ENCODE measurements around the gene UBAC2. TPM values are rescaled to one million over a fixed set of nuclear protein-coding genes. Genes with fewer than 3 reads are reported as not detected.

Gene UBAC2
- total RNA-seq, 4 donors from 2014 or later = 54.4 to 65.9 (median 59.5) TPM

DNA sequence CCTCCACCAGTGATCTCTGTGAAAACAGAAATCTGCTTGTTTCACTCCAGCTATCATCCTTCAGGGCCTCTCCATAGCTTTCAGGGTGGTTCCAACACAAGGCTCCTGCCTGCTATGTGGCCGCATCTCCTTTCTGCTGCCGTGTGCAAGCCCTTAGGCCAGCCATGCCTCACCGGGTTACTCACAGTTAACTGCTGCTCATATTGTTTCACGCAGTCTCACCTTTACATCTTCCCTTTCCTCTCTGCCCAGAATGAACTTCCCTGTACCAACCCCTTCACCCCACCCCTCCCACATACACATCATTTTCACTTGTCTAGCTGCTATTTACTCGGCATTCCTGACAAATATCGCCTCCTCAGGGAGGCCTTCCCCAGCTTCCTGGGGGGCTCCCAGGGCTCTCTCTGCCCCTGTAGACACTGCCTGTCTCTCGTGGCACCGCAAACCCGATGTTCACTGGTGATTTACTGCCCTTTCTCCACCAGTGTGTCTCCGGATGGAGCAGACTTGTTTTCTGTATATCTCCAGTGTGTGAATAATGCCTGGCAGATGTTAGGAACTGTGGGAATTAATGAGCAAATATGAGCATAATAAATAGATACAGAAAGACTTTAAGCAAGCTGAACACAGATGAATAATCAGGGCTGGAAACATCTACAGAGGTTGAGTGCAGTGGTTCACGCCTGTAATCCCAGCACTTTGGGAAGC lies 145.8 kb downstream of the UBAC2 start:
- Histone ChIP-seq H3K27ac (no peak overlapping the region), H3K27me3 (no peaks in the 10 kb centered on the region), H3K4me3 (no peak overlapping the region), H3K36me3 (no peaks in the 10 kb centered on the region), H3K4me1 (no peaks in the 10 kb centered on the region), H3K9me3 (no peaks in the 10 kb centered on the region)
- TF ChIP-seq POLR2A (IDR thresholded peaks at IDR 0.05) = no peak
- TF ChIP-seq, protein P1, sequence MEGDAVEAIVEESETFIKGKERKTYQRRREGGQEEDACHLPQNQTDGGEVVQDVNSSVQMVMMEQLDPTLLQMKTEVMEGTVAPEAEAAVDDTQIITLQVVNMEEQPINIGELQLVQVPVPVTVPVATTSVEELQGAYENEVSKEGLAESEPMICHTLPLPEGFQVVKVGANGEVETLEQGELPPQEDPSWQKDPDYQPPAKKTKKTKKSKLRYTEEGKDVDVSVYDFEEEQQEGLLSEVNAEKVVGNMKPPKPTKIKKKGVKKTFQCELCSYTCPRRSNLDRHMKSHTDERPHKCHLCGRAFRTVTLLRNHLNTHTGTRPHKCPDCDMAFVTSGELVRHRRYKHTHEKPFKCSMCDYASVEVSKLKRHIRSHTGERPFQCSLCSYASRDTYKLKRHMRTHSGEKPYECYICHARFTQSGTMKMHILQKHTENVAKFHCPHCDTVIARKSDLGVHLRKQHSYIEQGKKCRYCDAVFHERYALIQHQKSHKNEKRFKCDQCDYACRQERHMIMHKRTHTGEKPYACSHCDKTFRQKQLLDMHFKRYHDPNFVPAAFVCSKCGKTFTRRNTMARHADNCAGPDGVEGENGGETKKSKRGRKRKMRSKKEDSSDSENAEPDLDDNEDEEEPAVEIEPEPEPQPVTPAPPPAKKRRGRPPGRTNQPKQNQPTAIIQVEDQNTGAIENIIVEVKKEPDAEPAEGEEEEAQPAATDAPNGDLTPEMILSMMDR (IDR thresholded peaks at IDR 0.05) = no peak
- no peak for DNase-seq
- intact Hi-C loops (cut with DNase I; ENCODE audit: low total_unique reads) = no loop called here

DNA sequence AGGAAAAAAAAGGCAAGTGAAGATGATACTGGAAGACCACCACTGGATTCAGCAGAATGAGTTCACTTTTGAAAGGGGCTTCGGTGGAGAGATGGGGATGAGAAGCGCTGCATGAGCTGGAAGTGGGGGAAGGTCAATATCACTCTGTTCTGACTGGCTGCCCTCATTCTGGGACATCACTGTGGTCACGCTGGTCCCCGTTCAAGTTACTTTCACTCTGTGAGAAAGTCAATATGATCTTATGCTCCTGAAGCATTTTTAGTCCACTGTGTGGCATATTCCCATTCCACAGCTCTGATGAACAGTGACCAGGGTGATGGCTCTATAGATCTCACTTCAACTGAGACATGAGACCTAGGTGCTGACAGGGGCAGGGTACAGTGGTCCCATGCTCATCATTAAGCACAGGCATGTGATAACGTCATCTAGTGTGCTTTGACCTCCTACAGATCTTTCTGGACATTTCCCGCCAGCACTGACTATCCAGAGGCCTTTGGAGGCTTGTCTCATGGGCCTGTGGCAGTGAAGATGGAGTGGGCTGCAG lies 146.8 kb downstream of the UBAC2 start:
- Histone ChIP-seq H3K27me3 (no peaks in the 10 kb centered on the region), H3K27ac (no peak overlapping the region), H3K9me3 (no peaks in the 10 kb centered on the region), H3K4me1 (no peaks in the 10 kb centered on the region), H3K36me3 (no peaks in the 10 kb centered on the region), H3K4me3 (no peak overlapping the region)
- intact Hi-C loops (cut with DNase I; ENCODE audit: low total_unique reads) = no loop called here
- no peak for DNase-seq
- no peak for TF ChIP-seq POLR2A (IDR thresholded peaks at IDR 0.05)
- TF ChIP-seq, protein P1 (IDR thresholded peaks at IDR 0.05) = no peak

DNA sequence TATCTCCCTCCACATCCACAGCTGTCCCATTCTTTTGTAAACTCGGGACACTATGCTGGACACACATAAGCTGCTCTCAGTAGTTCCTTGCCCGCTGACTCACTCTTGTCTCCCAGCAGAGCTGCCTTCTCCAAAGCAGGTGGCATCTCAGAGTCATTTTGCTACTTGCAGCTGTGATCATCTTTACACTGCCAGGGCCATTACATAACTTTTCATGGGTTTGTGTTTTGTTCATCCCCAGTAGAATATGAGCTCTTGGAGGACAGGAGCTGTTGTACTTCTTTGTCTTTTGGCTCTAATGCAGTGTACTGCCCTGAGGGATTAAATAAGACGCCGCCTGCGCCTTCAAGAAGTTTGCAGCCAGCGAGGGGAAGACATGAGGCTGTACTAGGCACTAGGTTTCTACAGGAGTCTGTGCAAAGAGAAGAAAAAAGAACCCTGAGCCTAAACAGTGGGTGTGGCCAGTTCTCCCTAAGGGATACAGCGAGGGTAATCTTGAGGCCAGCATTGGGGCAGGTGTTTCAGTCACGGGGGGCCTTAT lies 147.3 kb downstream of the UBAC2 start:
- TF ChIP-seq POLR2A (IDR thresholded peaks at IDR 0.05) = no peak
- TF ChIP-seq, protein P1 (IDR thresholded peaks at IDR 0.05) = no peak
- Histone ChIP-seq H3K4me1 (no peaks in the 10 kb centered on the region), H3K27ac (no peak overlapping the region), H3K27me3 (no peaks in the 10 kb centered on the region), H3K4me3 (no peak overlapping the region), H3K9me3 (no peaks in the 10 kb centered on the region), H3K36me3 (no peaks in the 10 kb centered on the region)
- DNase-seq = no peak
- intact Hi-C loops (cut with DNase I; ENCODE audit: low total_unique reads) = no loop called here

DNA sequence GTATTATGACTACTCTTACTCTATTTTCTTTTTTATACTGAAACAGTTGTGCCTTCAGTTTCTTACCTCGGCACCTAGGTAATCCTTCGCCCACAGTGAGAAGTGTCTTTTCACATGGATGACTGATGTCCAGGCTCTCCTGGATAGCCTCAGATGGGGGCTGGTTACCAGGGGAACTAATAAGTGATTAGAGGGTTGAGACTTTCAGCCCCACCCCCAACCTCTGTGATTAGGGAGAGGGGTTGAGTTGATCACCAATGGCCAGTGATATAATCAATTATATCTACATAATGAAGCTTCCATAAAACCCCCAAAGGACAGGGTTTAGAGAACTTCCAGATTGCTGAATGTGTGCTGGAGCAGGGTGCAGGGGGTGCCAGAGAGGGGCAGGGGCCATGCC lies 149.5 kb downstream of the UBAC2 start:
- no peaks in the 10 kb centered on the region for H3K4me1 ChIP-seq
- intact Hi-C loops (cut with DNase I; ENCODE audit: low total_unique reads) = no loop called here
- H3K4me3 ChIP-seq = no peak overlapping the region
- H3K9me3 ChIP-seq = no peaks in the 10 kb centered on the region
- no peak for DNase-seq
- TF ChIP-seq, protein P1 (IDR thresholded peaks at IDR 0.05) = no peak
- no peak for TF ChIP-seq POLR2A (IDR thresholded peaks at IDR 0.05)
- no peak overlapping the region for H3K27ac ChIP-seq
- no peaks in the 10 kb centered on the region for H3K36me3 ChIP-seq
- no peaks in the 10 kb centered on the region for H3K27me3 ChIP-seq

DNA sequence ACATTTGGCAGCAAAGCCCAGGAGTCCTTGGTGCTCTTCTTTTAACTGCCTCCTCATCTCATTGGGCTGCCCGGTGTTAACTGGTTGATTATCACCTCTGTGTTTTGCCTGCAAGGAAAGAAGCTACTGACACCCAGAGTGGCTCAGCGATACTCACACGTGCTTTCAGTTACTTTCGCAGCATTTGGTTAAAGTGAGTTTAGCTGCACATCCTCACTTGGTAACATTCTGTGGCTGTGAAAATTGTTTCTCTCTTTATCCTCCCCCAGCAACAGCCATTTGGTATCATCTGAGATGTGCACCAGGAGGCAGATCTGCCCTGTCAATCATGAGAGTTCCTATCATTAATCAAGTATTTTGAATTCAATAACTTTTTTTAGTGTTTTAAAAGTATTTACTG lies 151.1 kb downstream of the UBAC2 start:
- intact Hi-C loops (cut with DNase I; ENCODE audit: low total_unique reads) = no loop called here

More for the DNA sequence above, 151.1 kb downstream of the UBAC2 start:
- Histone ChIP-seq H3K27ac (no peak overlapping the region), H3K27me3 (no peaks in the 10 kb centered on the region), H3K4me1 (no peaks in the 10 kb centered on the region), H3K4me3 (no peak overlapping the region), H3K36me3 (no peaks in the 10 kb centered on the region), H3K9me3 (no peaks in the 10 kb centered on the region)
- TF ChIP-seq, protein P1 (IDR thresholded peaks at IDR 0.05) = no peak
- TF ChIP-seq POLR2A (IDR thresholded peaks at IDR 0.05) = no peak
- DNase-seq = no peak

Measured in uterus (tissue), 4 donors.